Spleen (tissue), 11 donors: ENCODE results near the gene SULF2. TPM values are rescaled to one million over a fixed set of nuclear protein-coding genes. Genes with fewer than 3 reads are reported as not detected.

ENCODE experiments used
- DNase-seq: peaks from one replicate; pipeline ENCODE4 v3.0.0-alpha.2; 2020
- H3K27ac ChIP-seq, 8 donors: fragments of 200-600 bp; sonication (generic) in 7 of 8; 1 replicate in 4 of 8; 2 replicates in 4 of 8; pipeline versions ENCODE4 v1.5.0 to v1.8.0; 2016 to 2021; ENCODE audit warnings: inconsistent platforms in 4 of 8, mild to moderate bottlenecking in 4 of 8, moderate library complexity in 1 of 8
- H3K27me3 ChIP-seq, 7 donors: fragments of 200-600 bp; sonication (generic) in 6 of 7; replicated peaks in 1 of 7; 1 replicate in 4 of 7; 2 replicates in 3 of 7; pipeline versions ENCODE4 v1.5.0 to v1.8.0; 2016 to 2021; ENCODE audit warnings: inconsistent platforms in 3 of 7, mild to moderate bottlenecking in 1 of 7
- H3K36me3 ChIP-seq, 6 donors: fragments of 200-600 bp; sonication (generic) in 5 of 6; 1 replicate in 4 of 6; 2 replicates in 2 of 6; pipeline versions ENCODE4 v1.5.0 to v1.8.0; 2016 to 2021; ENCODE audit warnings: inconsistent platforms in 2 of 6
- H3K4me1 ChIP-seq, 6 donors: fragments of 200-600 bp; sonication (generic) in 5 of 6; 1 replicate in 3 of 6; 2 replicates in 3 of 6; pipeline versions ENCODE4 v1.5.0 to v1.8.0; 2016 to 2021; ENCODE audit warnings: inconsistent platforms in 3 of 6
- H3K4me3 ChIP-seq, 8 donors: fragments of 200-600 bp; sonication (generic) in 7 of 8; 1 replicate in 4 of 8; 2 replicates in 4 of 8; pipeline versions ENCODE4 v1.5.0 to v1.8.0; 2016 to 2021; ENCODE audit warnings: inconsistent platforms in 4 of 8, mild to moderate bottlenecking in 4 of 8, moderate library complexity in 2 of 8
- H3K9me3 ChIP-seq, 8 donors: fragments of 200-600 bp; sonication (generic) in 7 of 8; 1 replicate in 4 of 8; 2 replicates in 4 of 8; pipeline versions ENCODE4 v1.5.0 to v1.8.0; 2016 to 2021; ENCODE audit warnings: inconsistent platforms in 4 of 8
- POLR2A ChIP-seq, 3 donors: fragments of 450-650 bp; IDR thresholded peaks; one replicate each; pipeline ENCODE4 v1.5.1; 2017; ENCODE audit warnings: antibody characterized with exemption in 3 of 3, mild to moderate bottlenecking in 1 of 3
- POLR2AphosphoS5 ChIP-seq, 3 donors: sonication (generic); formaldehyde crosslinking; IDR thresholded peaks; one replicate each; pipeline ENCODE4 v1.5.1; 2017; ENCODE audit warnings: antibody characterized with exemption in 3 of 3
- WGBS, 5 donors: extraction: QIAGEN DNeasy Blood & Tissue Kit in 3 of 5; methylation state at CpG; one replicate each; pipeline versions ENCODE4 v1.1.5 to v1.1.7; 2013 to 2018; 5-methylcytosine and 5-hydroxymethylcytosine counted together
- intact Hi-C: fragments of 100-400 bp; cut with DNase I; formaldehyde crosslinking; loops from one replicate; pipeline ENCODE4 v1.15.0; 2023; ENCODE audit warnings: low total_unique reads
- polyA plus RNA-seq, 3 donors: library from polyadenylated mRNA; stranded (reverse); fragments of 200-250 nt; gene quantifications; one replicate each; pipeline ENCODE4 v1.2.1, GENCODE V29; 2013
- total RNA-seq, 7 donors: library from RNA; depleted of rRNA in 3 of 7; stranded (reverse); fragments of >200 nt in 3 of 7; fragmentation: NEBNext Ultra II Directional in 4 of 7; extraction: Animal tissue kit (Norgen Biotek cat#: 25700) in 4 of 7; gene quantifications; one replicate each; pipeline versions ENCODE4 v1.1.0 to v1.2.1, GENCODE V29; 2016 to 2021
- TF ChIP-seq, protein P1 (sequence below), 11 experiments: fragments of 200-600 bp in 7 of 11; fragments of 450-650 bp in 4 of 11; sonication (generic) in 4 of 11; IDR thresholded peaks in 8 of 11; conservative IDR thresholded peaks in 3 of 11; 1 replicate in 7 of 11; 2 replicates in 4 of 11; pipeline versions ENCODE4 v1.4.0 to v1.8.0; 2016 to 2021; ENCODE audit warnings: antibody characterized with exemption in 11 of 11, inconsistent platforms in 4 of 11, mild to moderate bottlenecking in 1 of 11
- donor health status: healthy with polysubstance abuse.
- donor health status: DM: no; HTN: no; CAD: no; lungs with moderate emphysema.
- donor health status: DM: no; HTN: no; CAD: no.
- donor health status: Bipolar disorder and iron deficiency.
- donor health status: healthy.
- donor health status: DM: no; HTN: no; CAD: no.
- donor health status: DM: yes; HTN: yes; CAD: no.

The SULF2 gene
- total and polyA plus RNA-seq, 10 donors, result 5.5 to 49.1 (median 15.7) TPM

DNA sequence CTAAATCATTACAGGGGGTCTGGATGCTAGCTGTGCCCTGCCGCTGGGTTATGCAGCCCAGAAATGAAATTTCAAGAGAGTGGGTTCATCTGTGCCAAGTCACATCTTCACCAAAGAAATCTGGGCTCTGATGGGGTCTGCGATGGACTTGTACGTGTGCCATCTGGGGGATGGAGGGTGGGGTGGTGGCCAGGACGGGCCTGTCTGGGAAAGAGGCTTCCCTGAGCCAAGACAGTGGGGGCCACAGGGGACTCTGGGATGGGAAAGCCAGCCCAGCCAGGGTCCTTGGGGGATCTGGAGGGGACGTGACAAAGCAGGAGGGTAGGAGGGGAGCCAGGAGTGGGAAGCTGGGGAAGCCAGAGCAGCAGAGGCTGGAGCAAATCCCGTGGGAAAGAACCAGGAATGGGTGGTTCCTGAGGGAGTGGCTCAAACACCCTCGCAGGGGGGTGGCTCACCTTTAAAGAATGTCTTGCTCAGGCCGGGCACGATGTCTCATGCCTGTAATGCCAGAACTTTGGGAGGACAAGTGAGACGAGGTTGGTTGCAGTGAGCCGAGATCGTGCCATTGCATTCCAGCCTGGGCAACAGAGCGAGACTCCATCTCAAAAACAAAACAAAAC lies 36.3 kb upstream of the SULF2 start:
- no peaks in the 10 kb centered on the region for H3K36me3 ChIP-seq
- no peaks in the 10 kb centered on the region for H3K4me1 ChIP-seq
- H3K9me3 ChIP-seq, result no peaks in the 10 kb centered on the region
- DNase-seq, result peak; percentile 36
- 66 to 82% (median 78%) methylated on average over 13 of the region's 13 CpGs for whole genome bisulfite sequencing, 5 donors
- H3K27ac ChIP-seq, result no peak overlapping the region
- TF ChIP-seq POLR2A (IDR thresholded peaks at IDR 0.05), result no peak
- TF ChIP-seq, protein P1, sequence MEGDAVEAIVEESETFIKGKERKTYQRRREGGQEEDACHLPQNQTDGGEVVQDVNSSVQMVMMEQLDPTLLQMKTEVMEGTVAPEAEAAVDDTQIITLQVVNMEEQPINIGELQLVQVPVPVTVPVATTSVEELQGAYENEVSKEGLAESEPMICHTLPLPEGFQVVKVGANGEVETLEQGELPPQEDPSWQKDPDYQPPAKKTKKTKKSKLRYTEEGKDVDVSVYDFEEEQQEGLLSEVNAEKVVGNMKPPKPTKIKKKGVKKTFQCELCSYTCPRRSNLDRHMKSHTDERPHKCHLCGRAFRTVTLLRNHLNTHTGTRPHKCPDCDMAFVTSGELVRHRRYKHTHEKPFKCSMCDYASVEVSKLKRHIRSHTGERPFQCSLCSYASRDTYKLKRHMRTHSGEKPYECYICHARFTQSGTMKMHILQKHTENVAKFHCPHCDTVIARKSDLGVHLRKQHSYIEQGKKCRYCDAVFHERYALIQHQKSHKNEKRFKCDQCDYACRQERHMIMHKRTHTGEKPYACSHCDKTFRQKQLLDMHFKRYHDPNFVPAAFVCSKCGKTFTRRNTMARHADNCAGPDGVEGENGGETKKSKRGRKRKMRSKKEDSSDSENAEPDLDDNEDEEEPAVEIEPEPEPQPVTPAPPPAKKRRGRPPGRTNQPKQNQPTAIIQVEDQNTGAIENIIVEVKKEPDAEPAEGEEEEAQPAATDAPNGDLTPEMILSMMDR (IDR thresholded peaks at IDR 0.05 in 8 of 11, conservative IDR thresholded peaks at IDR 0.05 in 3 of 11), result no peak
- TF ChIP-seq POLR2AphosphoS5 (IDR thresholded peaks at IDR 0.05), result no peak
- H3K27me3 ChIP-seq, result peaks cover 0 to 39% (median 17%) of the 10 kb centered on the region in 7 donors
- H3K4me3 ChIP-seq, result no peak overlapping the region
- intact Hi-C loops, result no loop called here

DNA sequence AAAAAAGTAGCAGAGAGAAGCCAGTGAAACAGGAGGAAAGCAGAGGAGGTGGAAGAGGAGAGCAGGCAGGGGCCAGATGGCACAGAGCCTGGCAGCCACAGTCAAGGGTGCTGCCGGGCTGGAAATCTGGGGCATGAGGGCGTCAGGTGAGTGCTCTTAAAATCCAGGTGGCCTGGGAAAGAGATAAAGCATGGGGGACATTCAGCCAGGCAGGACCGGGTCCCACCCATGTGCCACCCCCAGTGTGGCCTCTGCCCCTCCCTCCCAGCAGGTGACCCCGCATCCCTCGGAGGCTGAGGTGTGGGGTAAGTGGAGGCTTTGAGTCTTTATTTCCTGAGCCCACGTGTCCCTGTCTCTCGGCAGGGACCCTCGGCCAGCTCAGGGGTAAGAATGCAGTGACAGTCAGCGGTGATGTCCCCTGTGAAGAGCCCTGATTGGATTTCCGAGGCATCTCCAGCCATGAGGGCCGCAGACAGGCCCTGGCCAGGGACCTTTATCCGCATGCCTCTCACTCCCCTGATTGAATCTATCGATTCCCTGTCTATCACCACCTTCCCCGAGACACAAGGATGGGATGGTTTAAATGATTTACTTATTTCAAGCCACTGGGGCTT lies 33.8 kb upstream of the SULF2 start:
- Histone ChIP-seq H3K9me3 (peaks cover 0 to 9% (median 3%) of the 10 kb centered on the region in 8 donors), H3K27me3 (peaks cover 0 to 59% (median 18%) of the 10 kb centered on the region in 7 donors), H3K36me3 (no peaks in the 10 kb centered on the region), H3K4me1 (no peaks in the 10 kb centered on the region), H3K27ac (no peak overlapping the region), H3K4me3 (no peak overlapping the region)
- intact Hi-C loops, result no loop called here
- TF ChIP-seq, protein P1 (IDR thresholded peaks at IDR 0.05 in 8 of 11, conservative IDR thresholded peaks at IDR 0.05 in 3 of 11), result no peak
- no peak for TF ChIP-seq POLR2AphosphoS5 (IDR thresholded peaks at IDR 0.05)
- TF ChIP-seq POLR2A (IDR thresholded peaks at IDR 0.05), result no peak
- peak; percentile 64 for DNase-seq
- WGBS, 5 donors, result 75 to 87% (median 81%) methylated on average over 13 to 14 of the region's 14 CpGs

DNA sequence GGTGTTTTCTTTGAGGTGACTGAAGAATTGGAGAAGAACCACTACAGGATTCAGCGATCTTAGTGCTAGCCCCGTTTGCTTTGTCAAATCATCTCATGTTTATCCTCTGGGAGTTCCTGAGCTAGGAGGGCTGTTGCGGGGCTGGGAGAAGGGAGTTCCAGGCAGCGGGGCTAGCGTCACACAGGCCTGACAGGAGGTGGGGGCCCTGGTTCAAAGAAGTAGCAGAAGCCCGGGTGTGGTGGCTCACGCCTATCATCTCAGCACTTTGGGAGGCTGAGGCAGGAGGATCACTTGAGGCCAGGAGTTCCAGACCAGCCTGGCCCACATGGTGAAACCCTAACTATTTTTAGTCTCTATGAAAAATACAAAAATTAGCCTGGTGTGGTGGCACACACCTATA lies 33.2 kb upstream of the SULF2 start:
- no peak overlapping the region for H3K4me3 ChIP-seq
- no peaks in the 10 kb centered on the region for H3K36me3 ChIP-seq
- H3K27ac ChIP-seq, result no peak overlapping the region
- intact Hi-C loops, result no loop called here
- peak; percentile 30 for DNase-seq
- 82 to 92% (median 85%) methylated on average over 7 of the region's 7 CpGs for WGBS, 5 donors
- H3K9me3 ChIP-seq, result peaks cover 0 to 16% (median 6%) of the 10 kb centered on the region in 8 donors
- peaks cover 0 to 61% (median 18%) of the 10 kb centered on the region in 7 donors for H3K27me3 ChIP-seq
- TF ChIP-seq, protein P1 (IDR thresholded peaks at IDR 0.05 in 8 of 11, conservative IDR thresholded peaks at IDR 0.05 in 3 of 11), result no peak
- no peak for TF ChIP-seq POLR2AphosphoS5 (IDR thresholded peaks at IDR 0.05)
- TF ChIP-seq POLR2A (IDR thresholded peaks at IDR 0.05), result no peak
- no peaks in the 10 kb centered on the region for H3K4me1 ChIP-seq

DNA sequence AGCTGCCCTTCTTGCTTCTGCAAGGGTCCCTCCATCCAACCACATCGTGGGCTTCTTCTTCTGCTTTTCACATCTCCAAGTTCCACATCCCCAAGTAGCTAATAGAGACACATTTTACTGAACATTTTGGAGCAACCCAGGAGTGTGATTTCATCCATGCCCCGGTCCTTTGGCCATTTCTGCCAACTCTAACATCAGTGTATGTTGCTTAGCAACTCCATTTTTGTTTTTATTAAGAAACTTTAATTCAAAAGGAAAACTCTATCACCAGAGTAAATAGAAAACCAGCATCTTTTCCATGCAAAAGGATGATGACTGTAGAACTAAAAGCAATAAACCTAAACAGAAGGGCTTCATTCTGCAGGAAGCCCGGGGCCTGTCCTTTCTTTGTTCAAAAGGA lies 32.7 kb upstream of the SULF2 start:
- TF ChIP-seq POLR2AphosphoS5 (IDR thresholded peaks at IDR 0.05), result no peak
- no peak for TF ChIP-seq POLR2A (IDR thresholded peaks at IDR 0.05)
- TF ChIP-seq, protein P1 (IDR thresholded peaks at IDR 0.05 in 8 of 11, conservative IDR thresholded peaks at IDR 0.05 in 3 of 11), result no peak
- peaks cover 0 to 61% (median 18%) of the 10 kb centered on the region in 7 donors for H3K27me3 ChIP-seq
- no peaks in the 10 kb centered on the region for H3K4me1 ChIP-seq
- no peak overlapping the region for H3K4me3 ChIP-seq
- DNase-seq, result no peak
- H3K9me3 ChIP-seq, result peaks cover 0 to 16% (median 6%) of the 10 kb centered on the region in 8 donors
- H3K36me3 ChIP-seq, result no peaks in the 10 kb centered on the region
- intact Hi-C loops, result no loop called here
- WGBS, 5 donors, result 45 to 64% (median 58%) methylated on average over 3 of the region's 3 CpGs
- H3K27ac ChIP-seq, result no peak overlapping the region
